PC-3 (cell line): Measurements from ENCODE around the gene BEND2.

Experiments
- EZH2 ChIP-seq: fragments of 300-600 bp; sonication (generic); IDR thresholded peaks from one replicate; pipeline ENCODE4 v1.6.1; 2017; ENCODE audit warnings: antibody characterized with exemption, mild to moderate bottlenecking, low read length; ENCODE audit not compliant: unreplicated experiment
- EZH2phosphoT487 ChIP-seq: fragments of 300-600 bp; sonication (generic); IDR thresholded peaks from 2 replicates; pipeline ENCODE4 v1.6.1; 2018; ENCODE audit warnings: mild to moderate bottlenecking, antibody characterized with exemption, low read length, borderline replicate concordance
- TF ChIP-seq, protein P1 (sequence below): fragments of 300-600 bp; sonication (generic); conservative IDR thresholded peaks from 2 replicates; pipeline ENCODE4 v1.5.1; 2017; ENCODE audit warnings: antibody characterized with exemption, low read depth, mild to moderate bottlenecking, low read length

DNA sequence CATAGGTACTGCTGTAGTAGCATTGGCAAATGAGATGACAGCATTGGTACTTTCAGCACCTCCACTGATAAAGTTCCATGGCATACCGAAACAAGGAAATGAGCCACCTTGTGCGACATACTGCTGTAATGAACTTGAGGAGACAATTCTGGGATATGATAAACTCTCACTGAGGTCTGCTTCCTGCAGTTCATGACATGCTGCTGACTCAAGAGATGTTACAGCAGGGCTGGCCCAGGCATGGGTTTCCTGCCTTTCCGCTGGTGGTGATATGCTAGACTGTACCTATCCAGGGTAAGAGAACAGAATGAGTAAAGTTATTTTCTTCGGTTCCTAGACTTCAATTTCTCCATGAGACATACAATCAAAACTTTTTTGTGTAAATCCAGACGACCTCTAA lies 17.1 kb downstream of the BEND2 start:
- TF ChIP-seq, protein P1, sequence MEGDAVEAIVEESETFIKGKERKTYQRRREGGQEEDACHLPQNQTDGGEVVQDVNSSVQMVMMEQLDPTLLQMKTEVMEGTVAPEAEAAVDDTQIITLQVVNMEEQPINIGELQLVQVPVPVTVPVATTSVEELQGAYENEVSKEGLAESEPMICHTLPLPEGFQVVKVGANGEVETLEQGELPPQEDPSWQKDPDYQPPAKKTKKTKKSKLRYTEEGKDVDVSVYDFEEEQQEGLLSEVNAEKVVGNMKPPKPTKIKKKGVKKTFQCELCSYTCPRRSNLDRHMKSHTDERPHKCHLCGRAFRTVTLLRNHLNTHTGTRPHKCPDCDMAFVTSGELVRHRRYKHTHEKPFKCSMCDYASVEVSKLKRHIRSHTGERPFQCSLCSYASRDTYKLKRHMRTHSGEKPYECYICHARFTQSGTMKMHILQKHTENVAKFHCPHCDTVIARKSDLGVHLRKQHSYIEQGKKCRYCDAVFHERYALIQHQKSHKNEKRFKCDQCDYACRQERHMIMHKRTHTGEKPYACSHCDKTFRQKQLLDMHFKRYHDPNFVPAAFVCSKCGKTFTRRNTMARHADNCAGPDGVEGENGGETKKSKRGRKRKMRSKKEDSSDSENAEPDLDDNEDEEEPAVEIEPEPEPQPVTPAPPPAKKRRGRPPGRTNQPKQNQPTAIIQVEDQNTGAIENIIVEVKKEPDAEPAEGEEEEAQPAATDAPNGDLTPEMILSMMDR, result no peak
- TF ChIP-seq EZH2 (no peak), EZH2phosphoT487 (no peak)
